Activated naive CD8-positive, alpha-beta T cell treated with anti-CD3 and anti-CD28 coated beads, Interleukin-2, amount 50 U/mL, for 24 hours (primary cell): ENCODE measurements around the gene TOGARAM2.
"Not testable (repeated sequence)": the region's sequence is repeated elsewhere in the genome, so short reads cannot be mapped to it uniquely, and the experiment has no call there.

Experiments
- ATAC-seq: fragments of 150-1000 bp; cut with Tn5 transposase; one replicate; pipeline ENCODE4 v1.10.0; 2021
- DNase-seq: peaks from one replicate; pipeline ENCODE4 v3.0.0; 2021
- H3K27ac Mint-ChIP-seq: one replicate; pipeline ENCODE4 v1.8.0; 2021; ENCODE audit warnings: mild to moderate bottlenecking, mixed read lengths
- H3K27me3 Mint-ChIP-seq: one replicate; pipeline ENCODE4 v1.8.0; 2021; ENCODE audit warnings: mixed read lengths
- H3K36me3 Mint-ChIP-seq: one replicate; pipeline ENCODE4 v1.8.0; 2021; ENCODE audit warnings: low read depth, mixed read lengths
- H3K4me1 Mint-ChIP-seq: one replicate; pipeline ENCODE4 v1.8.0; 2021; ENCODE audit warnings: mixed read lengths
- H3K4me3 Mint-ChIP-seq: one replicate; pipeline ENCODE4 v1.8.0; 2021; ENCODE audit warnings: mild to moderate bottlenecking, moderate library complexity, mixed read lengths
- H3K9me3 Mint-ChIP-seq: one replicate; pipeline ENCODE4 v1.8.0; 2021; ENCODE audit warnings: mixed read lengths

The TOGARAM2 gene

GRCh38 chr2:28960401-28960800 is 20.7 kb upstream of the TOGARAM2 start:
- Mint-ChIP-seq H3K27ac (no peak overlapping the region), H3K4me3 (no peak overlapping the region), H3K27me3 (no peaks in the 10 kb centered on the region), H3K4me1 (peaks cover 8% of the 10 kb centered on the region), H3K36me3 (no peaks in the 10 kb centered on the region), H3K9me3 (no peaks in the 10 kb centered on the region)
- ATAC-seq, result no peak
- no peak for DNase-seq

GRCh38 chr2:28962505-28962904 is 18.6 kb upstream of the TOGARAM2 start:
- no peak overlapping the region for H3K4me3 Mint-ChIP-seq
- no peaks in the 10 kb centered on the region for H3K36me3 Mint-ChIP-seq
- H3K9me3 Mint-ChIP-seq, result no peaks in the 10 kb centered on the region
- no peaks in the 10 kb centered on the region for H3K27me3 Mint-ChIP-seq
- DNase-seq (no peak), ATAC-seq (no peak)
- no peak overlapping the region for H3K27ac Mint-ChIP-seq
- no peaks in the 10 kb centered on the region for H3K4me1 Mint-ChIP-seq

DNA sequence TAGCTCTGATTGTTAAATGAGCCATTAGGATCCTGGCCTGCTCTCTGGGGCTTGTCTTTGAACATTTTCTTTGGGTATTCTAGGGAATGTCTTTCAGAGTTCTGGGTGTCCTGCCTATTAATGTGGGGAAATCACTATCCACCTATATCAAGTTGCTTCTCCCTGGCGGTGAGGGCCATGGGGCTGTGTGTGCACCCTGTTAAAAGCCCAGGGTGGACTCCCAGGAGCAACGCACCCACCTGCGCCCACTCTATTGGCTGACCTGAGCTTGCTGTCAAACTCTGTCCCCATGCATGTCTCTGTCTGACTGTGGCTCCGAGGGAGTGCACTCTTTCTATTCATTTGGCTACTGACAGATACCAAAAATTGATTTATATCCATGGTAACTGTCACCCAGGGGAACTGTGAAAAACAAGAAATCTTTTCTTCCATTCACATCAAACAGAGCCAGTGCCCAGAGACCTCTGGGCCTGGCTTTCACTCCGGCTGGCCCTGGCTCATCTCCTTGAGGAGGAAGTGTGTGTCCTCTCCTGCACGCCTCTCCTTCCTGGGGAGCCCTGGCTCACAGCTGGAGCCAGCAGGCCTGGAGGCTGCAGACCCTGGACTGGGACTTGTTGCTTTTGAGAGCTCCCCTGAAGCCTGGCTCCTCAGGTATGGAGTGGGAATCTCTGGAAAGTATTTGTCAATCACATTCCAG is 10.5 kb upstream of the TOGARAM2 start:
- Mint-ChIP-seq H3K4me3 (no peak overlapping the region), H3K36me3 (no peaks in the 10 kb centered on the region), H3K4me1 (peaks cover 6% of the 10 kb centered on the region), H3K27ac (no peak overlapping the region), H3K9me3 (no peaks in the 10 kb centered on the region), H3K27me3 (no peaks in the 10 kb centered on the region)
- no peak for ATAC-seq
- DNase-seq, result no peak

GRCh38 chr2:28972778-28973335 is 8.2 kb upstream of the TOGARAM2 start:
- Mint-ChIP-seq H3K27ac (no peak overlapping the region), H3K4me1 (peaks cover 6% of the 10 kb centered on the region), H3K9me3 (no peaks in the 10 kb centered on the region), H3K36me3 (no peaks in the 10 kb centered on the region), H3K27me3 (no peaks in the 10 kb centered on the region), H3K4me3 (no peak overlapping the region)
- no peak for DNase-seq
- ATAC-seq, result peak; percentile 54

- no peak overlapping the region for H3K4me3 Mint-ChIP-seq
- H3K27me3 Mint-ChIP-seq, result no peaks in the 10 kb centered on the region
- H3K36me3 Mint-ChIP-seq, result no peaks in the 10 kb centered on the region
- H3K27ac Mint-ChIP-seq, result no peak overlapping the region
- DNase-seq, result no peak
- ATAC-seq, result no peak
- no peaks in the 10 kb centered on the region for H3K9me3 Mint-ChIP-seq
- peaks cover 6% of the 10 kb centered on the region for H3K4me1 Mint-ChIP-seq
These were observed 6.8 kb upstream of the TOGARAM2 start for GRCh38 chr2:28974252-28974651.

GRCh38 chr2:28975671-28976070 is 5.4 kb upstream of the TOGARAM2 start:
- H3K27me3 Mint-ChIP-seq, result no peaks in the 10 kb centered on the region
- H3K9me3 Mint-ChIP-seq, result no peaks in the 10 kb centered on the region
- H3K4me3 Mint-ChIP-seq, result no peak overlapping the region
- peaks cover 6% of the 10 kb centered on the region for H3K4me1 Mint-ChIP-seq
- no peak overlapping the region for H3K27ac Mint-ChIP-seq
- DNase-seq (no peak), ATAC-seq (no peak)
- no peaks in the 10 kb centered on the region for H3K36me3 Mint-ChIP-seq

DNA sequence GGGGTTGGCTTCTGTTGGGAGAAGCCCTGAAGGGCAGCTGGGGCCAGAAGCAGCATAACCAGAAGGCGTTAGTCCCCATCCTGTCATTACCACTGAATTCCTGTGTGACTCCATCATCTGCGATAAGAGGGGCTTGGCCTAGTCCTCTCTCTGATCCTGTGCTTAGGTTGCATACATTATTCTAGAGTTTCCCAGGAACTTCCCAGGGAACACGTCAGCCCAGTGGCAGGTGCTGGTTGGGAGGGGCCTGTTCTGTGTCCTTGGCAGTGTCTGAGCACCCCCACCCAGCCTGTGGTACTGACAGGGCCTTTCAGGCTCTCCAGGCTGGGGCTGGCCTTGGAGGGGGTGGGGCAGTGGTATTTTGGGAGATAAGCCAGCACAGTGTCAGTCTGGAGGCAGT is 4.5 kb upstream of the TOGARAM2 start:
- peaks cover 6% of the 10 kb centered on the region for H3K4me1 Mint-ChIP-seq
- H3K27me3 Mint-ChIP-seq, result no peaks in the 10 kb centered on the region
- H3K36me3 Mint-ChIP-seq, result no peaks in the 10 kb centered on the region
- H3K9me3 Mint-ChIP-seq, result no peaks in the 10 kb centered on the region
- no peak overlapping the region for H3K4me3 Mint-ChIP-seq
- no peak overlapping the region for H3K27ac Mint-ChIP-seq
- DNase-seq (no peak), ATAC-seq (peak; percentile 25)

DNA sequence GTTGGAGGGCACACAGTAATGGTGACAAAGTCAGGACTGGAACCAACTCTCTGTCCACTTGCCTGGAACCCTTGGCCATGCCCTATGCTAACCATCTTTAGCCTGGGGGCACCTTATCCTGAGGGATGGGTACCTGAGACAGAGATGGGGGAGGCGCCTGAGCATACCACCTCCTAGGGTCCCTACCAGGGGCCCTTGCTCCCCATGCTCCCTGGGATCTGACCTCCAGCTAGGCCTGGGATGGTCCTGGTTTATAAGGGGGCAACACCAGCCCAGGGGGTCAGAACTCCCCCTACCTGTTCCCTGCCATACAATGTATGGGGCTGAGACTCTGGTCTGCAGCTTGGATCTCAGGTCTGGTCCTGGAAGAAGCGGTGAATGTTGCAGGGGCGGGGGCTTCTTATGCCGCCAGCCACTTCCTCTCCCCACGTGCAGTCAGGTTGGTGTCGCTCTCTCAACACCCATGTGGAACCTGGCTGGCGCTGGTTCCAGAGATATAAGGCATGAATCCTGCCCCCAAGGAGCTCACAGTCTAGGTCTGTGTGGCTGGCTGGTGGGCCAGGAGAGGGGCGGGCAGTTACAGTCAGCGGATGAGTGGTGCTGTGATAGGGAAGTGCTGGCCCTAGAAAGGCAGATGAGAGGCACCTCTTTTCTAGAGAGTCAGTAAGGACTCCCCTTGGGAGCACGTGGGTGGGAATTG is 3.8 kb upstream of the TOGARAM2 start:
- ATAC-seq, result no peak
- H3K27me3 Mint-ChIP-seq, result no peaks in the 10 kb centered on the region
- no peaks in the 10 kb centered on the region for H3K9me3 Mint-ChIP-seq
- no peak overlapping the region for H3K4me3 Mint-ChIP-seq
- no peaks in the 10 kb centered on the region for H3K36me3 Mint-ChIP-seq
- DNase-seq, result no peak
- no peak overlapping the region for H3K27ac Mint-ChIP-seq
- H3K4me1 Mint-ChIP-seq, result peaks cover 6% of the 10 kb centered on the region

DNA sequence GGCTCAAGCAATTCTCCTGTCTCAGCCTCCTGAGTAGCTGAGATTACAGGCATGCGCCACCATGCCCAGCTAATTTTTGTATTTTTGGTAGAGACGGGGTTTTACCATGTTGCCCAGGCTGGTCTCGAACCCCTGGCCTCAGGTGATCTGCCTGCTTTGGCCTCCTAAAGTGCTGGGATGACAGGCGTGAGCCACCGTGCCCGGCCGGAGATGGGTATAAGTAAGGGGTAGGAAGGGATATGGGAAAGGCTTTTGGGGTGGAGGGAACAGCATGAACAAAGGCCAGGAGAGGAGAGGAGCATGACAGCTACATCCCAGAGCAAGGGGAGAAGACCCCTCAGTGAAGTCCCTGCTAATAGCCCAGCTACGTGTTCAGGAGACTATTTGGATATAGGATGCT is 3.1 kb upstream of the TOGARAM2 start:
- DNase-seq, H3K27ac Mint-ChIP-seq, H3K4me1 Mint-ChIP-seq, ATAC-seq, H3K36me3 Mint-ChIP-seq, H3K4me3 Mint-ChIP-seq, H3K9me3 Mint-ChIP-seq, H3K27me3 Mint-ChIP-seq: not testable (repeated sequence)

DNA sequence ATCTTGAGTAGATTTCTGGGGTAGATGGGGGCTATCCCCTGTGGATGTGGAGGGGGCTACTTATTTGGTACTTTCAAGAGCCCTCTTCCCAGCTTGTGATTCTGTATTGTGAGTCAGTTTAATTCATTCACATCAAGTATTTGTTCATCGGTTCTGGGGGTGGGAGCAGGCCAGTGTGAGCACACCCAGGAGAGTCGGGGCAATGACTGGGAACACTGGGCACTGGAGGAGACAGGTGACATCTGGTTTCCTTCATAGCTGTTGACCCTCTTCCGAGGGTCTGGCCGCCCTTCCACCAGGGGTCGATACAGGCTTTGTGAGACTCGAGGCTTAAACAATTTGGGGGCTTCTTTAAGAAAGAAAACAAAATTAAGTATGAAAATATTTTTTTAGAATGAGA is 2.5 kb upstream of the TOGARAM2 start:
- H3K9me3 Mint-ChIP-seq, result no peaks in the 10 kb centered on the region
- no peaks in the 10 kb centered on the region for H3K27me3 Mint-ChIP-seq
- DNase-seq, result no peak
- no peaks in the 10 kb centered on the region for H3K36me3 Mint-ChIP-seq
- no peaks in the 10 kb centered on the region for H3K4me1 Mint-ChIP-seq
- ATAC-seq, result no peak
- H3K4me3 Mint-ChIP-seq, result no peak overlapping the region
- H3K27ac Mint-ChIP-seq, result no peak overlapping the region

DNA sequence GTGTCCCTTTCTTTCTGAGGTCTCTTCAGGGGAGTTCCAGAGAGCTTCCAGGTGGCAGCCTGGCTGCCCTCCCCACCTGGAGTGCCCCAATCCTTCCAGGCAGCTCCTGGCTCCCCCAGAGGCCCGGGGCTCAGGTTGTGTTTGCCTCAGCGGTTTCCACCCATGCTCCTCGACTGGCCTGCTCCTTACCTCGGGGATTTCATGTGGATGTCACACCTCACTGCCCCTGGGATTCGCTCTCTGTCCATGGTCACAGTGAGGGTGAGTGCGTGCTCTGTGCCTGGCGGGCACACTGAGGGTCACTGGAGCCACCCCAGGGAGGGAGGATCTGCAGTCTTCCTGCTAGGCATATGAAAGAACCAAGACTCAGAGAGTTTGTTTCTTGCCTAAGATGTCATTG is 2.1 kb upstream of the TOGARAM2 start:
- no peaks in the 10 kb centered on the region for H3K36me3 Mint-ChIP-seq
- DNase-seq (no peak), ATAC-seq (no peak)
- H3K4me3 Mint-ChIP-seq, result no peak overlapping the region
- H3K27me3 Mint-ChIP-seq, result no peaks in the 10 kb centered on the region
- no peak overlapping the region for H3K27ac Mint-ChIP-seq
- no peaks in the 10 kb centered on the region for H3K9me3 Mint-ChIP-seq
- no peaks in the 10 kb centered on the region for H3K4me1 Mint-ChIP-seq

DNA sequence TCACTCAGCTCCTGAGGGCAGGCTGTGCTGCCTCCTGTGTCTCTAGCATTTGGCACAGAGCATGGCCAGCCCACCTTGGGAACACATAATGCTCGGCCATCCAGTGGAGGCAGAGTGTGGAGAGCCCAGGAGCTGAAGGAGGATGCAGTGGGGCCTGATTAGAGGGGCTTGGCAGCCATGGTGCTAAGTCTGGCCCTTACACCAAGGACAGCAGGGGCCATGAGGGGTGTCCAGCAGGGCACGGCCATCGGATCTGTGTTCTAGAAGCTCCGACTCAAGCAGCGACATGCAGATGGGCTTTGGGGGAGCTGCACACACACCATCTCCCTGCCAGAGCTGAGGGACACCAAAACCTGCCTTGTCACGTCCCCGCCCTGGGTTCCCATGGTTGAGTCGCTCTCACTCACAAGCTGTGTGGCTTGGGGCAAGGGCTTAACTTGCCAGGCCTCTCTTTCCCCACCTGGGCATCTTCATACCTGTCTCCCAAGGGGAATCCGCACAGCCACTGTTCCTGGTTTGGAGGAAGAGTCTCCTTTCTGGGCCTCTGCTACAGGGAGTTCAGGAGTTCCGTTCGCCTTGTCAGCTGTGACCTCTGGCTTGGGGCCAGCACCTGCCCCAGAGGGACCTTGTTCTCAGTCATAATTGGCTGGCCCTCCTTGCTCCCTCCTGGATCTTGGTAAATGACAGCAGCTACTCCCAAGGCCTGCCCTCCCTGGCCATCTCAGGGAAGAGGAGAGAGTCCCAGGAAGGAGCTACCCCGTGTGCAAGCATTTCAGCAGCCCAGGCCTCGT is 1.3 kb upstream of the TOGARAM2 start:
- ATAC-seq, result no peak
- Mint-ChIP-seq H3K27ac (no peak overlapping the region), H3K4me3 (no peak overlapping the region)

DNA sequence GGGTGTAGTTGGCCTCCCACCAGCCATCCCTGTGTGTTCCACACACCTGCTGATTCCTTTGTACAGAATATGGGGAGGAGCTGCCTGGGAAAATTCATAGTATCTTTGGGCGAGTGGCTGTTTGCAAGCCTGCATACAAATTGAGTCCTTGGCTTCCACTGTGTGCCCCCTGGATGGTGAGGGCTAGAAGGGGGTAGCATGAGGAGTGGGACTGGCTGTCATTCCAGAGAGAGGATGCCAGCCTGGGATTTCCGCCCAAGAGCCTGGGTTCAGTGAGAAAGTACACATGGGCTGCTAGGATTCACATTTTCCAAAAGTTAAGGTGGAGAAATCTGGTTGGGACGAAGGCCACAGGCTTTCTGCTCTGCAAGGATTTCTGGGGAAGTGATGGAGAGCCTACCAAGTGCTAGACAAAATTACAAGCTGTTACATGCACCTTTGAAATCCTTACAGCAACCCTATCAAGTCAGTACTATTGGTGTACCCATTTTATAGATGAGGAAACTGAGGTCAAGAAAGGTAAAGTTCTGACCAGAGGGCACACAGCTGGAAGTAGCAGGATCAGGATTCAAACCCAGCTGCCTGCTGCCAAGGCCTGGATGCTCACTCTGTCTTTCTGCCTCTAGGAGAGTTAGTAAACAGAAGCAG is 606 bp upstream of the TOGARAM2 start:
- Mint-ChIP-seq H3K4me1 (no peaks in the 10 kb centered on the region), H3K9me3 (no peaks in the 10 kb centered on the region), H3K36me3 (no peaks in the 10 kb centered on the region), H3K4me3 (no peak overlapping the region), H3K27me3 (no peaks in the 10 kb centered on the region), H3K27ac (no peak overlapping the region)
- DNase-seq (no peak), ATAC-seq (no peak)

More for the DNA sequence above, 1.3 kb upstream of the TOGARAM2 start:
- DNase-seq, result no peak
- no peaks in the 10 kb centered on the region for H3K27me3 Mint-ChIP-seq
- no peaks in the 10 kb centered on the region for H3K4me1 Mint-ChIP-seq
- no peaks in the 10 kb centered on the region for H3K9me3 Mint-ChIP-seq
- no peaks in the 10 kb centered on the region for H3K36me3 Mint-ChIP-seq

GRCh38 chr2:28981620-28982376 is 700 bp downstream of the TOGARAM2 start:
- Mint-ChIP-seq H3K36me3 (no peaks in the 10 kb centered on the region), H3K27ac (no peak overlapping the region), H3K4me1 (no peaks in the 10 kb centered on the region), H3K9me3 (no peaks in the 10 kb centered on the region), H3K4me3 (no peak overlapping the region), H3K27me3 (no peaks in the 10 kb centered on the region)
- no peak for DNase-seq
- ATAC-seq, result no peak
